ENCODE results near the gene FBF1.

- TF ChIP-seq EZH2phosphoT487 (IDR thresholded peaks at IDR 0.05; ENCODE audit: borderline replicate concordance, low read length) (no peak), CTCF (IDR thresholded peaks at IDR 0.05; ENCODE audit: low read depth, low read length, poor library complexity, severe bottlenecking) (no peak)
Measured at GRCh38 chr17:75873587-75874322, 67.1 kb downstream of the FBF1 start.
